HG02588 (cell line): ENCODE data around the gene TMEM52.

Source experiments
- ATAC-seq: cut with Tn5 transposase; IDR thresholded peaks from one replicate; pipeline ENCODE4 v1.9.1; 2021; ENCODE audit warnings: mild to moderate bottlenecking, moderate library complexity; ENCODE audit not compliant: unreplicated experiment

Gene TMEM52

DNA sequence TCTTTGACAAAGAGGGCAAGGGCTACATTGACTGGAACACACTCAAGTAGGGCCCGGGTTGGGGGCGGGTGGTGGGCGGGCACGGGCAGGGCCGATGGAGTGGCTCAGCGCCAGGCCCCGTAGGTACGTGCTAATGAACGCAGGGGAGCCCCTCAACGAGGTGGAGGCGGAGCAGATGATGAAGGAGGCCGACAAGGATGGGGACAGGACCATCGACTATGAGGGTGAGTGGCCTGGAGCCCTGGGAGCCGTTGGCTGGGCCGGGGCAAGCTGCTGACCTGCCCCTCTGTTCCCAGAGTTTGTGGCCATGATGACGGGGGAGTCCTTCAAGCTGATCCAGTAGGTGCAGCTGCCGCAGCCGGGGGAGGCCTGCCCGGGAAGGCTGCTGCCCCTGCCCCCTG lies 2.2 kb downstream of the TMEM52 start:
- ATAC-seq, result no peak

DNA sequence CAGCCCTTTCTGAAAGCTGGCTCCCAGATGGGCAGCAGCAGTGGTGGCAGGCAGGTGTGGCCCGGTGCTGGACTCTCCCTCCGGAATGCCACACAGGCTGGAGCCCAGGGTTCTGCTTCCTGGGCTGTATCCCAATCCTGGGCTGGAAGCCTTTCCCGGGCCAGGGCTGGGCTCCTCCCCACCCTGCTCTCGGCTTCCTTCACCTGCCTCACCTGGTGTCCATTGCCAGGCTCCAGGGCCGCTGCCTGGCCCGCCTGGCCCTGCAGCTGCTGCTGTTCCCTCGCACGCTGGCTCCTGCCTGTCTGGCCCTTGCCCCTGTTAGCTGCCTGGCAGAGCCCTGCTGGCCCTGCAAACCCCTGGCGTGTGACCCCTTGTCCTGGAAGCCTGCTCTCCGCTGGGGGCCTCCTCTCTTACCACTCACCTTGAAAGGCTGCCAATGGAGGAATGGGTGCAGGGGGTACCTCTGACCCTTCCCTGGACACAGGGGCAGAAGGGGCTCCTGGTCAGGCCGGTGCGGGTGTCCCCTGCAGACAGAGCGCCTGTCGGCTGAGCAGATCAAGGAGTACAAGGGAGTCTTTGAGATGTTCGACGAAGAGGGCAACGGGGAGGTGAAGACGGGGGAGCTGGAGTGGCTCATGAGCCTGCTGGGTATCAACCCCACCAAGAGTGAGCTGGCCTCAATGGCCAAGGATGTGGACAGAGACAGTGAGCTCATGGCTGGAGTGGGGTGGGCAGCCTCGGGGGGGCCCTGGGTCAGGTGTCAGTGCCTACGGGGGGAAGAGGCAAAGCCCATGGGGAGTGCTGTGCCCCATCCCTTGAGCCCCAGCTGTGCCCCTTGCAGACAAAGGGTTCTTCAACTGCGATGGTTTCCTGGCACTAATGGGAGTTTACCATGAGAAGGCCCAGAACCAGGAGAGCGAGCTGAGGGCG lies 2.9 kb downstream of the TMEM52 start:
- no peak for ATAC-seq

DNA sequence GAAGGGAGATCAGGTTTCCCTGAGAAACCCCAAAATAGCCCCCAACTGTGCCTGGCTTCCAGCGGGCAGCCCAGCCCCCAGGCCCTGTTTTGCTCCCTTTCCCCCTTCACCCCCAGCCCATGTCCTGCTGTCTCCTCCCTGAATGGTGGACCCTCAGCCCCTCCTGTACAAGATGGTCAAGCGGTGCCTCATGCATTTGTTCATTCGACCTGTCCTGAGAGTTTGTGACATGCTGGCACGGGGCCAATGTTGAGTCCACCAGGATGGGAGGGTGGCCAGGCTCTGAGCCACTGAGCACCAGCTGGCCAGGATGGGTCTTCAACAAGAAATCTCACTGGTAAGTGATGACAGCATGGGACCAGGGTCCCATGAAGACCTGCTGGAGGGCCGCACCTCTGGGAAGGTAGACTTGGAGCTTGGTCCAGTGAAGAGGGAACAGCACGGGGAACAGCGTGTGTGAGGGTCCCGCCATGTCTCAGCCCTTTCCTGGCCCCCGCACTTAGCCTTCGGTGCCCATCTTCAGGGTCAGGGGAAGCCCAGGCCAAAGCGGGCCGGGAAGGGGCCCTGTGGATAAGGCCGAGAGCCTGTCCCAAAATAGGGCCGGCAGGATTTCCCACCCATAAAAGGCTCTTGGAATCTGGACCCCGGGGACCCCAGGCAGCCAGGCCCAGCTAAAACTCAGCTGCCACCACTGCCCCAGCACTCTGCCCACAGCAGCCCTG lies 3.9 kb downstream of the TMEM52 start, which contains the start of gene CALML6:
TSS of gene CALML6 (plus strand) at position 290 of the 722 bp plus-strand sequence. CDS start at position 311, 21 bp downstream.
- no peak for ATAC-seq

DNA sequence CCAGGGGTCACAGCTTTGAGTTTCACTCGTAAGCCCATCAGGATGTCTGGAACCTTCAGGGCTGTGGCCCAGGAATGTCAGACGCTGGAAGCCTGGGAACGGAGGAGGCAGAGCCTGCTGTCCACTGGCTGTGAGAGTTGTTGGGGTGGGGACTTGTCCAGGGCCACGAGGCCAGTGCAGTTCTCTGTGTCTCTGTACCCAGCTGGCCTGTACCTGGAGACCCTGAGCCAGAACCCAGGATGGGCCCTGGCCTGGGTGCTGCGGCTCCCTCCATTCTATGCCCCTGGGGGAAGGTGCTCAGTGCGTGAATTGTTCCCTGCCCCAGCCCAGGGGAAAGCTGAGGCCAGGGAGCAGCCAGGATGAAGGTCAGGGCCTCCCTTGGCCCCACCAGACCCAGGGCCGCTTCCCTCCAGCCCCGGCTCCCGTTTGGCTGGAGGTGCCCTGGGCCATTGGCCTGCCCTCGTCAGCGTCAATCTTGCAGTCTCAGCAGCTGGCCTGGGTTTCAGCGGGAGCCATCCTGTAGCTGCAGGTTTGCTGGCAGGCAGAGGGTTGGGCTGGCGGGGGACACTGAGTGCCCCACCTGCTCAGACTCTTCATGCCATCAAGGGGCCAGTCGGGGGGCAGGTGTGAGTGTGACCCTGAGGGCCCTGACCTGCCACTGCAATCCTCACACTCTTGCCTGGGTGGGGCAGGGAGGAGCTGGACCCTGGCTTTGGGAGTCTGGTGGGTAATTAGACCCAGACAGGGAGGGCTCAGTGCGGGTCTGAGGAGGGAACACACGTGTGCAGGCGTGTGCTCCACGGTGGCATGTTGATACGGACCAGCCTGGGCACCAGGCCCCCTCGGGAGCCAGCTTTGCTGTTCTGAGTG lies 4.7 kb downstream of the TMEM52 start:
- no peak for ATAC-seq

DNA sequence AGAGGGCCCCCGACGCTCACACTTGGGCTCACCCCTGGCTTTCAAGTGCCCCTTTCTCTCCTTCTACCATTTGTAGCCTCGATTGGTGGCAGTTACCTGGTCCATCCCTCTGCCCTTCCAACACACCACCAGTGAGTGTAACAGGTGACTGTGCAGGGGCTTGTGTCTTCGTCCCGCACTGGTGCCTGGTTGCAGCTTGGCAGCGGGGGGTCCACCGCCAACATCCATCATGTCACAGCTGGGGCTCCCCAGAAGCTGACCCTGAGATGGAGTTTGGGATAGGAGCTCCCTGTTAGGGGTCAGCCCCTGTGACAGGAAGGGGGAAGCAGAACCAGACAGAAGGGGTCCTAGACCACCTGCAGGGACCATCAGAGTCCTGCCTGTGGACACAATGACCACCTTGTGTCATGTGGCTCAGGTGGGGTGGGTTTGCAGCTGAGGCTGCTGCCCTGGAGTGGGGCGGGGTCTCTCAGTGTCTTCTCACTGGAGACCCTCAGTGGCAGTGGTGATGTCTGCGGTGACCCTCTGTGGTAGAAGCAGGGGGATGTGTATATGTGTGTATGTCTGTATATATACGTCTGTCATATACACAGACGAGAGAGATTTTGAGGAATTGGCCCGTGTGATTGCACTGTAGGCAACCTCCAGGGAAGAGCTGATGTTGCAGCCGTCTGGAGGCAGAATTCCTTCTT lies 7.6 kb downstream of the TMEM52 start:
- no peak for ATAC-seq

DNA sequence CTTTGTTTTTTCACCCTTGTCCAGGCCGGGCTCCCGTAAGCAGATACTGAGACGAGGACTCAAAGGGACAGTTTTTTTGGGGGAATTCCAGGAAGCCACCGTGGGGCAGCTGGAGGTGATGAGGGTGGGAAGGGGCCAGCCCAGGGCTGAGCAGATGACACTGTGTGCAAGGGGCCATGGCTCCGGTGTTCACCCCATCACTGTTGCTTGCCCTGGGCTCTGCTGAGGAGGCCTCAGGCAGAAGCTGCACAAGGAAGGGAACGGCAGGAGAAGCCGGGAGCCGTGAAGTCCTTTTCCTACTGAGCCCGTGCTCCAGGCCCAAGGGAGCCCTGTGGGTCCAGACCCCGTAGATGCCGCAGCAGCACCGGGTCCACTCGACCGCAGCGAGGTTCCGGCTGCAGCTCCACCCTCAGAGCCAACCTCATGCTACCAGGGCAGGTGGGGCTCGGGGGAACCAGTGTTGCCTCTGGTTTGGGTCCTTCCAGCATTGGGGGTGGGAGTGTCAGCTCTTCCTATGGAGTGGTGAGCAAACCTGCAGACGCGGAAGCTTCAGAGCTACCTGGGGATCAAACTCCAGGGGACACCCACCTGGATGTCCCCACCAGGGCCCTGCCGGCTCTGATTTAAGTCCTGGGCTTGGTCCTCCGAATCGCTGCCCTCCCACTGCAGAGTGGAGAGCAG lies 8.3 kb downstream of the TMEM52 start:
- ATAC-seq, result no peak

DNA sequence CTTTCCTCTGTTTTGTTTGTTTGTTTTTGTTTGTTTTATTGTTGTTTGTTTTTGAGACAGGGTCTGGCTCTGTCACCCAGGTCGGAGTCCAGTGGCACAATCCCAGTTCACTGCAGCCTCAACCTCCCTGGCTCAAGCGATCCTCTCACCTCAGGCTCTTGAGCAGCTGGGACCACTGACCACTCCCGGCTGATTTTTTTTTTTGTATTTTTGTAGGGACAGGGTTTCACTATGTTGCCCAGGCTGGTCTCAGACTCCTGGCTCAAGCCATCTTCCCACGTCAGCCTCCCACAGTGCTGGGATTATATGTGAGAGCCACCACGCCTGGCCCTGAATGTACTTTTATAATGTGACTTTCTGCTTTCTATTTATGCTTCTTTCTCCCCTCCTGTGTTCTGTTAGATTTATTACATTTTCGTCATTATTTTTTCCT lies 9.0 kb downstream of the TMEM52 start:
- no peak for ATAC-seq

DNA sequence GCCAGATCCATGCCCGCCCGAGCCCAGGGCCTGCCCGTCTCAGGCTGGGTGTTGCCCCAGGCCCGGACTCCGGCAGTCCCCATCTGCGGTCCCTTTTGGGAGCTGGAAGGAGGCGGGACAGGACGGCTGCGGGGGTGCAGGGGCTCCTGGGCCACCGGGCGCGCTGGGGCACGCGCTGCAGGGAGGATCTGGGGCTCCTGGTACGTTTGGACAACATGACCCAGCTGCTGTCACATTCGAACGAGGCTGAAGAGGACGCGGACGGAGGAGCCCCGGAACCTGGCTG lies 10.6 kb downstream of the TMEM52 start:
- no peak for ATAC-seq

DNA sequence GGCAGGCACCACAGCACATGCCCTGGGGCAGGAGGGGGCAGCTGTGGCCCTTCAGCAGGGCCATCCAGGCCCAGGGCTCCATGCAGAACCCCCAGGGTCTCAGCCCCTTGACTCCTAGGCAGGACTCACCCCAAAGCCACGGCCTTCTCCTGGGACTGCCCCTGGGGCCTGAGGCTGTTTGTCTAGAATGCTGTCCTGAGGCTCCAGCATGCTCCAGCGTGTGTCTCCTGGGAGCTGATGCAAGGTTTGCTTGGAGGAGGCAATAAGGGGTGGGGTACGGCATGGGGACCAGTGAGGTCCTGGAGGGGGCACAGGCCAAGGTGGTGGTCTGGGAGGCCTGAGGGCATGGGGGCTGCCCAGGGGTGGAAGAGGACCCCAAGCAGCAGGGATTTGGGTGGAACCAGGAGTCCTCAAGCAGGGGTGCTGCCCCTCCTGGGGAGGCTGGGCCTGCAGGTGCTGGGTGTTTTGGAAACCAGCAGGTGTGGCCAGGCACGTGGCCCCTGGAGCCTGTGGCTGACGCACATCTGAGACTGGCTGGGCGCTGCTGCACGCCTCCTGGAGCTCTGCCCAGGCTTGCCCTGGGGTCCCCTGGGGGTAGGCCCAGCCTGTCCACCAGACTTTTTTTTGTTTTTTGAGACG lies 11.9 kb downstream of the TMEM52 start:
- ATAC-seq, result no peak

DNA sequence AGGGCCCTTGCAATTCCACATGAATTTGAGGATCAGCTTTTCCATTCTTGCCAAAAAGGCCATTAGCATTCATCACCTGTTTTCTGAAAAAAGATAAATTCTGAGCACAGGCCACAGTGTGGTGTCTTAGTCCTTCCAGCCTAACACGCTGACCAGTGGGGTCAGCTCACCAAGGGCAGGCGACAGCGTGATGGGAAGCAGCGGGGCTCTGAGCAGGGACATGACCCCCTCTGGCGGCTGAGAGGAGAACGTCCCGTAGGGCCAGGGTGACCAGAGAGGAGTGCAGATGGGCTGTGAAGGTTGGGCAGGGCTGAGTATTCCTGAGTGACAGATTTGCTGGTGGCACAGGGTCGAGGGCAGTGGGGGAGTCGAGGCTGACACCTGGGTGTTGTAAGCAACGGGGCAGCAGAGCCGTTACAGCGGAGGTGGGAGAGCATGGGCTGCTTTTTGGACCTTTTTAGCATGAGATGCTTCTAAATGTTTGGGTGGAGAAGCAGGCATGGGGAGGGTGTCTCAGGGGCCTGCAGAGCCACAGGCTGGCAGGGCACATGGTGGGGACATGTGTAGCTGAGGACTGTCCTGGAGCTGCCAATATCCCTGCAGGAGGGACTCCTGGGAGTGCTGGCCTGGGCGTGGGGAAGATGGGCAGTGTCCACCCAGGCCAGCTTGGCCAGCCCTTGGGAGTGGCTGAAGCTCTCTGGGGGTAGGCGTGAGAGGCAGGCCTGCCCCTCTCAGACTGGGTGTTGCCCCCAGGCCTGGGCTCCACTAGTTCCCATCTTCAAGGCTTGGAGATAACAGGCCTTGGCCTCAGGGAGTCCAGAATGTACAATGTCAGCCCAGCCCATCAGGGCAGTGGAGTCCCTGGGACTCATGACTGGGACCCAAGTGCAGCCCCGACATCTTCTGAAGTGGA lies 12.6 kb downstream of the TMEM52 start:
- no peak for ATAC-seq

DNA sequence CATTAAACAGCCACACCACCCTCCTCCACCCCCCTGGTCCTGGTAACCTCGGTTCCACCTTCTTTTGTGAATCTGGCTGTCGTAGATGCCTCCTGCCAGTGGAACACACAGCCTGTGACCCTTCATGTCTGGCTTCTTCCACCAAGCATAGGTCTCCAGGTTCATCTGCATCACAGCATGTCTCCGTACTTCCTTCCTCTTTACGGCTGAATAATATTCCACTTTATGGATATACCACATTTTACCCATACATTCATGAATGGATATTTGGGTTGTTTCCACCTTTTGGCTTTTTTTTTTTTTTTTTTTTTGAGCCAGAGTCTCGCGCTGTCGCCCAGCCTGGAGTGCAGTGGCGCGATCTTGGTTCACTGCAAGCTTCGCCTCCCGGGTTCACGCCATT lies 15.9 kb downstream of the TMEM52 start:
- ATAC-seq, result no peak

DNA sequence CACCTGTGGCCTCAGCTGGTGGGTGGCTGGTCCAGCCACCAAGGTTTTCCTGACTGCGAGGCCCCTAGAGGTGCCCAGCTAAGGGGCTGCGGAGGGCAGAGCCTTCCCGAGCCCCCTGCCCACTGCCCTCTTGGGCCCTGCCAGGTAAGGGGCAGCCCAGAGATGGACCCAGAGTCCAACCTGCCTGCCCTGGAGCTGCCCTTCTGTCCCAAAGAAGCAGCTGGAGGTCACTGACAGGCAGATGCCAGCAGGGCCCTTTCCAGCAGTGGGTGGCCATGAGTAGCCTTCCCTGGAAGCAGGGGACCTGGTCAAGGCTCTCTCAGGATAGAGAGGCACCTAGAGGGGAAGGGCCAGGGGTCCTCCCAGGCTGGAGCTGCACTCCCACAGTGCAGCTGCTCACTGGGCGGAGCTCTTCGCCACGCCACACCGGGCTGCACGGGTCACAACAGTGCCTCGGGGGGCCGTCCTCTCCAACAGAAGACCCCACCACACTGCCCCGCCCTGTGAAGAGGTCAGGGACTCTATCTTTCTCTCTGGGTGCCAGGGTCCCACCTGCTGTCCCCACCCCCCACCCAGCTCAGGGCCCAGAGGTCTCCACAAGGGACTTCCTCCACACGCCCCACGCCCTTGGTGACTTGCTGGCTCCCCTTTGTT lies 17.3 kb downstream of the TMEM52 start:
- no peak for ATAC-seq

DNA sequence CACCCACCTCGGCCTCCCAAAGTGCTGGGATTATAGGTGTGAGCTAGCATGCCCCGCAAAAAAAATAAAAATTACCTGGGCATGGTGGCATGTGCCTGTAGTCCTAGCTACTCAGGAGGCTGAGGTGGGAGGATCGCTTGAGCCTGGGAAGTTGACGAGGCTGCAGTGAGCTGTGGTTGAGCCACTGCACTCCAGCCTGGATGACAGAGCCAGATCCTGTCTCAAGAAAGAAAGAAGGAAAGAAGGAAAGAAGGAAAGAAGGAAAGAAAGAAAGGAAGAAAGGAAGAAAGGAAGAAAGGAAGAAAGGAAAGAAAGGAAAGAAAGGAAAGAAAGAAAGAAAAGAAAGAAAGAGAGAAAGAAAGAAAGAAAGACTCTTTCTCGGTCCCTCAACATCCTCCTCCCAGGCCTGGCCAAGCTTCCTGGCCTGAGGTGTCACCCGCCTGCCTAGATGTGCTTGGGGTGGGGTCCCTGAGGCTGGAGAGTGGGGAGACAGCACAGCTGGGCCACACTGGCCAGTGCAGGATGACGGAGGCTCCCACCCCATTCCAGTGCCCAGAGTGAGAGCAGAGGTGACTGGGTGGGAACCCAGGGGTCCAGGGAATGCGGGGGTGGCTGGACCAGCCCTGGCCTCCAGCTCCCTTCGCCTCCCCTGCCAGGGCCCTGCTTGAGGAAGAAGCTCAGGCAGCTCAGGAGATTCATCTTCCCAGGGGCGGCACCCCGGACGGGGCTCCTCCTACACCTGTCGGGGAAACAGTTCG lies 18.0 kb downstream of the TMEM52 start:
- no peak for ATAC-seq

DNA sequence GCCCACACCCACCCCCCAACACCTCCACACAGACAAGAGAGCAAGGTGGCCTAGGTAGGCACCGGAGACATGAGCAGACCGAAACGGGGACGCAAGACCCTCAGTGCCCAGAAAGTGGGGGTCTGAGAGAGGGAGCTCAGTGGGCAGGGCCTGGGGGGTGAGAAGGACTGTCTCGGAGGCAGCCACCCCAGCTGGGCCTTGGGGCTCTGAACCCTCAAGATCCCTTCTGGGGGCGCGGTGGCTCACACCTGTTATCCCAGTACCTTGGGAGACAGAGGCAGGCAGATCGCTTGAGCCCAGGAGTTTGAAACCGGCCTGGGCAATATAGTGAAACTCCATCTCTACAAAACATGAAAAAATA lies 19.1 kb downstream of the TMEM52 start:
- no peak for ATAC-seq

DNA sequence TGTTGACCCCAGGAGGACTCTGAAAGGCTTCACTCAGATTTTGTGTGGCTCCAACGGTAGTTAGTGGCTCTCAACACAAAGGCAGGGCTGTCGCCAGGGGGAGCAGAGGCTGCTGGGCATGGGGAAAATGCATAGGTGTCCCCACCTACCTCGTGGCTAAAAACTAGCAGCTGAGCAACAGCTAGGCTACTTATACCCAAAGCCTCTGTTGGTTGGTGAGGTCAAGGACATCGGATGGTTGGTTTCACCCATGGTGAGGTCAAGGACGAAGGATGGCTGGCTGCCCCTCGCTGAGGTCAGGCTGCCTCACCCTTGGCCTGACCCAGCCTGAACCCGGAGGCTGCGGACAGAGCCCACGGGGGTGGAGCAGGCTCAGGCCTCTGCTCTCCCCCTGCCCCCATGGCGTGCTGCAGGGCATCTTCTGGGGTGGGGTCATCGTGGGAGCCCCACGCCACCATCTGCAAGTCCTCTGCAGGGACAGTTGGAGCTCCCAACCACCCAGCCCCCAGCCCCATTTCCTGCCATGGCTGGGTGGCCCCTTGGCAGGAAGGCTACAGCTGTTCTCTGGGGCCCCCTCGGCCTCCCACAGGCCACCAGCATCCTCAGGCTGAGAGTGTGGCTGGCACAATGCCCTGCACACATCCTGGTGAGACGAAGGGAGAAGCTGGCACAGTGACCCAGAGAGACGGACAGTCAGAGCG lies 19.7 kb downstream of the TMEM52 start:
- no peak for ATAC-seq

DNA sequence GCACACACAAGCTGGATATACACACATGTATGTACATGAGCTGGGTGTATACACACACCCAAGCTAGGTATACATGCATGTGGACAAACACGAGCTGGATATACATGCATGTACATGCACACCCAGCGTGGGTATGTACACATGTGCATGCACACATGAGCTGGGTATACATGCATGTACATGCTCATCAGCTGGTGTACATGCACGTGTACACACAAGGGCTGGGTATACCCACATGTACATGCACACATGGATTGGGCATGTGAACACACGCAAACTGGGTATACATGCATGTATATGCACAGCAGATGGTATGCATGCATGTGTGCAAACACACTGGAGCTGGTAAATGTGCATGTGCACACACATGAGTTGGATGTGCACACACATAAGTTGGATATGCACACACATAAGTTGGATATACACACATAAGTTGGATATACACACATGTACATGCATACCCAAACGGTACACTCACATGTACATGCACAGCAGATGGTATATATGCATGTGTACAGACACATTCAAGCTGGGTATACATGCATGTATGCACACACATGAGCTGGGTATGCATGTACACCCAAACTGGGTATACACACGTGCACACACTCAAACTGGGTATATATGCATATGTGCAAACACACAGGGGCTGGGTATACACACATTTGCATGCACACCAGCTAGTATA lies 20.7 kb downstream of the TMEM52 start:
- ATAC-seq, result no peak
